AG09309 (cell line): Measurements from ENCODE around the gene PTPRO.

Experiments
- DNase-seq: peaks from one replicate; pipeline ENCODE4 v3.0.0-alpha.2; 2010; ENCODE audit warnings: low read depth
- H3K4me3 ChIP-seq: 2 replicates; pipeline ENCODE4 v1.5.1; 2011; ENCODE audit warnings: mild to moderate bottlenecking, low read depth, low read length, moderate library complexity; ENCODE audit not compliant: control insufficient read depth
- CTCF ChIP-seq: IDR thresholded peaks from 2 replicates; pipeline ENCODE4 v1.5.1; 2011; ENCODE audit warnings: mild to moderate bottlenecking, low read depth, low read length, inconsistent platforms; ENCODE audit not compliant: insufficient read depth, control insufficient read depth; ENCODE audit errors: missing control alignments

The PTPRO gene

DNA sequence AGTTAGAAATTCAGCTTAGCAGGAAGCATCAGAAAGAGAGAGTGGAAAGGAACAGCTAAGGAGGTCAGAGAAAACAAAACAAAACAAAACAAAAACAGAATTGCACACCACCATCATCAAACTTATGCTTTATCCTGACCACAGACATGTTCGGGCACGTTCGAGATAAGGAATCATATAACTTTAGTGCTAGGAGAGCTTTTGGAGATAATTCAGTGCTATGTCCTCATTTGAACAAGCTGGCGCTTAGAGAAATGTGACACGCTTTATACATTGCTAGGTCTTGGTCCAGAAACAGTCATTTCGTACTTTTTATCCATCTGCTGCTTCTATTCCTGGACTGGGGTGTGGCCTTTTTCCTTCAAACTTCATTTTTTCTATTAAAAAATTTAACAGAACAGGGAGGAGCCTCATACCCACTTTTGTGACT lies 213.1 kb downstream of the PTPRO start:
- no peak for TF ChIP-seq CTCF
- DNase-seq, result no peak
- no peak overlapping the region for H3K4me3 ChIP-seq

- DNase-seq, result no peak
- TF ChIP-seq CTCF, result no peak
- no peak overlapping the region for H3K4me3 ChIP-seq
These were observed 214.1 kb downstream of the PTPRO start for GRCh38 chr12:15536446-15536845.

DNA sequence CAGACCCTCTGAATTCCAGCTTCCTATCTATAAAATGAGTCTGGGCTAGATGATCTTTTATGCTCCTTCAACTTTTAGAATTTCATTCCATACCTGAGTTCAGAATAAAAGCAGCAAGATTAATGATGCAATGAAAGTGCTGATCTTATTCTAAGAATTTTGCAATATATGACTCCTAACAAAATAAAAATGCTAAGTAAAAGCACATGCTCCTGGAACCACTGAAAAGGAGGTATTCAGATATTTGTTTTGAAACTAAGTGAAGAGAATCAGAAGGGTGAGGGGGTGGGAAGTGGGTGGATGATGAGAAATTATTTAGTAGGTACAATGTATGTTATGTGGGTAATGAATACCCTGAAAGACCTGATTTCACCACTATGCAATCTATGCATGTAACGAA lies 216.6 kb downstream of the PTPRO start:
- DNase-seq, result no peak
- TF ChIP-seq CTCF, result no peak
- no peak overlapping the region for H3K4me3 ChIP-seq

GRCh38 chr12:15540005-15540404 lies 217.7 kb downstream of the PTPRO start:
- TF ChIP-seq CTCF, result no peak
- H3K4me3 ChIP-seq, result no peak overlapping the region
- DNase-seq, result no peak

- no peak overlapping the region for H3K4me3 ChIP-seq
- peak; percentile 54 for DNase-seq
- no peak for TF ChIP-seq CTCF
These were observed 218.2 kb downstream of the PTPRO start for GRCh38 chr12:15540469-15540872.

DNA sequence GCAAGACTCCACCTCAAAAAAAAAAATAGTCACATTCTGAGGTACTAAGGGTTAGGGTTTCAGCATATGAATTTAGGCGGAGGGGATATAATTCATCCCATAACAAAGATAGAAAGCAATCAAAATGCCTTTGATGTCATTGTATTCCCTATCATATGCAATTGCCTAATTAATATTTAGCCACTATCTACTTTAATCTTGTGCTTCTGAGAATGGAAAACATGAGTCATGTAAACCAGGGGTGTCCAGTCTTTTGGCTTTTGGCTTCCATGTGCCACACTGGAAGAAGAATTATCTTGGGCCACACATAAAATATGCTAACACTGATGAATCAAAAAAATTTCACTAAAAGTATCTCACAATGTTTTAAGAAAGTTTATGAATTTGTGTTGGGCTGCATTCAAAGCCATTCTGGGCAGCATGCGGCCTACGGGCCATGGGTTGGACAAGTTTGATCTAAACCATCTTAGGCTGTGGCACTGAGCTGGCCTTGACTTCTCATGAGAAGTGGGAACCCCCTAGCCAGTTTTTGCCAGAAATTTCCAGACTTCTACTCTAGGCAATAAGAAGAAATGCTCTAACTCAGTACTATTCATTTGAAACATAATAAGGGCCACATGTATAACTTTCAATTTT lies 219.8 kb downstream of the PTPRO start:
- TF ChIP-seq CTCF, result no peak
- H3K4me3 ChIP-seq, result no peak overlapping the region
- no peak for DNase-seq

- DNase-seq, result no peak
These were observed 221.0 kb downstream of the PTPRO start for GRCh38 chr12:15543347-15543746.

More at GRCh38 chr12:15543347-15543746, 221.0 kb downstream of the PTPRO start:
- TF ChIP-seq CTCF, result no peak
- no peak overlapping the region for H3K4me3 ChIP-seq
